Tibial nerve (tissue), 4 donors: ENCODE results near the gene DNAH5. TPM values are rescaled to one million over a fixed set of nuclear protein-coding genes. Genes with fewer than 3 reads are reported as not detected.

Experiments
- DNase-seq, 2 donors: peaks; one replicate each; pipeline ENCODE4 v3.0.0-alpha.2; 2019; ENCODE audit warnings: low spot score in 2 of 2
- H3K27ac ChIP-seq, 4 donors: fragments of 200-600 bp; sonication (generic) in 3 of 4; one replicate each; pipeline ENCODE4 v1.5.1; 2017 to 2019; ENCODE audit warnings: mild to moderate bottlenecking in 1 of 4
- H3K27me3 ChIP-seq, 2 donors: fragments of 200-600 bp; sonication (generic) in 1 of 2; one replicate each; pipeline versions ENCODE4 v1.5.1 to v1.6.0; 2017 to 2019
- H3K36me3 ChIP-seq, 3 donors: fragments of 200-600 bp; sonication (generic); one replicate each; pipeline ENCODE4 v1.5.1; 2018 to 2019
- H3K4me1 ChIP-seq, 4 donors: fragments of 200-600 bp; sonication (generic) in 3 of 4; one replicate each; pipeline ENCODE4 v1.5.1; 2017 to 2019
- H3K4me3 ChIP-seq, 4 donors: fragments of 200-600 bp; sonication (generic) in 3 of 4; one replicate each; pipeline ENCODE4 v1.5.1; 2017 to 2019; ENCODE audit warnings: mild to moderate bottlenecking in 1 of 4, moderate library complexity in 1 of 4
- H3K9me3 ChIP-seq, 4 donors: fragments of 200-600 bp; sonication (generic) in 3 of 4; one replicate each; pipeline ENCODE4 v1.5.1; 2017 to 2019
- EP300 ChIP-seq, 2 donors: sonication (generic); formaldehyde crosslinking; IDR thresholded peaks; one replicate each; pipeline ENCODE4 v1.6.1; 2017; ENCODE audit warnings: antibody characterized with exemption in 2 of 2, mild to moderate bottlenecking in 1 of 2
- POLR2A ChIP-seq, 2 donors: fragments of 450-650 bp; IDR thresholded peaks; one replicate each; pipeline ENCODE4 v1.6.1; 2017; ENCODE audit warnings: antibody characterized with exemption in 2 of 2, mild to moderate bottlenecking in 2 of 2, moderate library complexity in 2 of 2
- WGBS, 2 donors: methylation state at CpG; one replicate each; pipeline ENCODE4 v1.1.5; 2018; 5-methylcytosine and 5-hydroxymethylcytosine counted together
- total RNA-seq, 4 donors: library from RNA; depleted of rRNA; stranded (reverse); fragments of >200 nt; gene quantifications; one replicate each; pipeline ENCODE4 v1.1.0, GENCODE V29; 2016
- TF ChIP-seq, protein P1 (sequence below), 5 experiments: fragments of 200-600 bp in 3 of 5; fragments of 450-650 bp in 2 of 5; sonication (generic) in 3 of 5; IDR thresholded peaks; one replicate each; pipeline ENCODE4 v1.5.1; 2016 to 2019; ENCODE audit warnings: antibody characterized with exemption in 5 of 5, mild to moderate bottlenecking in 3 of 5, moderate library complexity in 2 of 5

The DNAH5 gene
- total RNA-seq, 4 donors from 2014 or later, result 0.21 to 0.60 (median 0.31) TPM

DNA sequence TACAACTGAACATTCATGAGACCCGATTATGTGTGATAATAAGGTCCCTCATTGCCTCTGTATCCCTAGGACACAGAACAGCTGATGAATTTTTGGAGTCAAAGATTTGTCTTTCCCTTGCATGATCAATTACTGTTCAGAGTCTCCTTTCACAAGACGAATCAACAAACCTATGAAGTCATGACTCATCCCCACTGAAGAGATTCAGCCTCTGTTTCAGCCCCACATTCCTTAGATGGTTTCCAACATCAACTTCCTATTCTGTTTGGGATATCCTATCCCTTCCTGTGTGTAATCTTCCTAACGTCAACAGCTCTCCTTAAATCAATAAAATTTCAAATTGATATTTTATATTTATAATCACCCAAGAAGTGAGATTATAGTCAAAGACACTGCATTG is 199.0 kb downstream of the DNAH5 start:
- Histone ChIP-seq H3K4me3 (no peak overlapping the region), H3K36me3 (no peaks in the 10 kb centered on the region), H3K27me3 (no peaks in the 10 kb centered on the region), H3K9me3 (no peaks in the 10 kb centered on the region), H3K4me1 (no peaks in the 10 kb centered on the region), H3K27ac (no peak overlapping the region)
- WGBS, 2 donors, result 33 to 34% methylated on average over 3 of the region's 3 CpGs
- TF ChIP-seq EP300 (IDR thresholded peaks at IDR 0.05) (no peak), POLR2A (IDR thresholded peaks at IDR 0.05) (no peak)
- TF ChIP-seq, protein P1, sequence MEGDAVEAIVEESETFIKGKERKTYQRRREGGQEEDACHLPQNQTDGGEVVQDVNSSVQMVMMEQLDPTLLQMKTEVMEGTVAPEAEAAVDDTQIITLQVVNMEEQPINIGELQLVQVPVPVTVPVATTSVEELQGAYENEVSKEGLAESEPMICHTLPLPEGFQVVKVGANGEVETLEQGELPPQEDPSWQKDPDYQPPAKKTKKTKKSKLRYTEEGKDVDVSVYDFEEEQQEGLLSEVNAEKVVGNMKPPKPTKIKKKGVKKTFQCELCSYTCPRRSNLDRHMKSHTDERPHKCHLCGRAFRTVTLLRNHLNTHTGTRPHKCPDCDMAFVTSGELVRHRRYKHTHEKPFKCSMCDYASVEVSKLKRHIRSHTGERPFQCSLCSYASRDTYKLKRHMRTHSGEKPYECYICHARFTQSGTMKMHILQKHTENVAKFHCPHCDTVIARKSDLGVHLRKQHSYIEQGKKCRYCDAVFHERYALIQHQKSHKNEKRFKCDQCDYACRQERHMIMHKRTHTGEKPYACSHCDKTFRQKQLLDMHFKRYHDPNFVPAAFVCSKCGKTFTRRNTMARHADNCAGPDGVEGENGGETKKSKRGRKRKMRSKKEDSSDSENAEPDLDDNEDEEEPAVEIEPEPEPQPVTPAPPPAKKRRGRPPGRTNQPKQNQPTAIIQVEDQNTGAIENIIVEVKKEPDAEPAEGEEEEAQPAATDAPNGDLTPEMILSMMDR (IDR thresholded peaks at IDR 0.05), result no peak
- DNase-seq, result no peak

DNA sequence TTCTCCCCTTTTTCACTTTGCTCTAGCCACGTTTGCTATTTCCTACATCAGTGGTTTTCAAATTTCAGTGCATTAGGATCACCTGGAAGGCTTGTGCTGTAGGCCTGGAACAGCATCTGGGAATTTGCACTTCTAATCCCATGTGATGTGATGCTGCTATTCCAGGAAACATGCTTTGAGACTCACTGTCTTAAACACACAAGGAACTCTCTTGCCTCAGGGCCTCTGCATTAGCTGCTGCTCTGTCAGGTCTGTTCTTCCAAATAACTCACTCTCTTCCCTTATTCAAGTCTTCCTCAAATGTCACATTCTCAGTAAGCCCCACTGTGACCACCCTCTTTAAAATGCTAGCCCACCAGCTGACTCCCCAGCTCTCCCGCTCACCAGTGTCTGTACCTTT is 204.0 kb downstream of the DNAH5 start:
- Histone ChIP-seq H3K4me3 (no peak overlapping the region), H3K36me3 (no peaks in the 10 kb centered on the region), H3K27ac (no peak overlapping the region), H3K27me3 (no peaks in the 10 kb centered on the region), H3K9me3 (no peaks in the 10 kb centered on the region), H3K4me1 (no peaks in the 10 kb centered on the region)
- WGBS, 2 donors, result 57 to 59% methylated on average over 2 of the region's 2 CpGs
- TF ChIP-seq POLR2A (IDR thresholded peaks at IDR 0.05) (no peak), EP300 (IDR thresholded peaks at IDR 0.05) (no peak)
- TF ChIP-seq, protein P1 (IDR thresholded peaks at IDR 0.05), result no peak
- no peak for DNase-seq

DNA sequence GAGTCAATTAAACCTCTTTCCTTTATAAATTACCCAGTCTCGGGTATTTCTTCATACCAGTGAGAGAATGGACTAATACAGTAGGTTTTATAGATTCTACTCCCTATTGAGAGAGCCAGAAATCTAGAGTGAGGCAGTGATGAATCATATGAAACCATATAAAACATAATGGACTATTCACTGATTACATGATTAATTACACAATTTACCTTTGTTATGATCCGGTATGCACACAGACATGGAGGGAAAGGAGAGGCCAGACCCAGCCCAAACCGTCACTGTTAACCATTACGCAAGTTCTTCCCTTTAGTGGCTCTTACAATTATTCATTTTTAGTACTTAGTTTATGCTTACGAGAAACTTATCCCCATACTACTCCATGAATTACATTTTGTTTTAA is 205.0 kb downstream of the DNAH5 start:
- no peaks in the 10 kb centered on the region for H3K36me3 ChIP-seq
- WGBS, 2 donors, result 74 to 81% methylated on average over 5 of the region's 5 CpGs
- no peaks in the 10 kb centered on the region for H3K27me3 ChIP-seq
- H3K27ac ChIP-seq, result no peak overlapping the region
- no peak overlapping the region for H3K4me3 ChIP-seq
- H3K9me3 ChIP-seq, result peaks cover 0 to under 1% (median 0%) of the 10 kb centered on the region in 4 donors
- no peak for DNase-seq
- TF ChIP-seq, protein P1 (IDR thresholded peaks at IDR 0.05), result no peak
- TF ChIP-seq EP300 (IDR thresholded peaks at IDR 0.05) (no peak), POLR2A (IDR thresholded peaks at IDR 0.05) (no peak)
- no peaks in the 10 kb centered on the region for H3K4me1 ChIP-seq

DNA sequence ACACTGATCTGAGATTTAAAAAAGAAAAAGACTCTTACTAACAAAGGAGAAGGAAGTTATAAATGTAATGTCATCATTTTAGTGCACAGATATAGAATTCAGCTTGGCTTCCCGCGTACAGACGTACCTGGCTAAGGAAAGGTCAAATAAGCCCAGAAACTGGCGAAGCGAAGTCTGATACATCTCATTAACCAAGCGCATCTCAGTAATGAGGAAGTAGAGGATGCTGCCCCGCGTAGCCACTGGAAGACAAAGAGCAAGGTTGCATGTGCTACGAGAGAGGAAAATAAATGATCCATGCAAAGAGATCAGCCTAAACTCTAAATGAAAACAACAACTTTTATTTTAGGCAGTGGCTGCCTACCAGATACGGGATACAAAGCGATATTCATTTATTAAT is 208.8 kb downstream of the DNAH5 start:
- Histone ChIP-seq H3K4me3 (no peak overlapping the region), H3K27me3 (no peaks in the 10 kb centered on the region), H3K4me1 (no peaks in the 10 kb centered on the region), H3K9me3 (peaks cover 0 to 8% (median 0%) of the 10 kb centered on the region in 4 donors), H3K36me3 (no peaks in the 10 kb centered on the region), H3K27ac (no peak overlapping the region)
- 91 to 92% methylated on average over 11 of the region's 11 CpGs for WGBS, 2 donors
- TF ChIP-seq EP300 (IDR thresholded peaks at IDR 0.05), result no peak
- TF ChIP-seq, protein P1 (IDR thresholded peaks at IDR 0.05), result no peak
- TF ChIP-seq POLR2A (IDR thresholded peaks at IDR 0.05), result no peak
- DNase-seq, result no peak

DNA sequence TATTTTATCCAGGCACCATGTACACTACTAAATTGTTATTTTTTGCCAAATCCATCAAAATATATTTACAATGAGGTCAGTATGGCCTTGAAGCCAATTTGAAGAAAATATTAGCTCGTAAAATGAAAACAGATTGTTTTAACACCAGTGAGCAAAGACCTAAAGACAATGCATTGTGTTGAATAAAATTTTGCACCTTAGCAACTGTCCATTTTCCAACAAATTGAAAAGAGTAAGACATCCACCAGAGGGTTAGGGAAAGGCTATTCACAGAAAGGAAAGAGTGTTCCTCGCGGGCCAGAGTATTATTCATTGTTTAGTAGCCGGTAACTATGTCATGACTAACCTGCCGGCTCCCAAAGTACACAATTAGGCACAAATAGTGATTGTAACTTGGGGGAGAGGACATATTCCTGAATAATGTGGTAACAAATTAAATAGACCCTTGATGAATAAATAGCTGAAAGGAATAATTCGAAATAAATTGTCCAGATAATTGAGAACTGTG is 213.3 kb downstream of the DNAH5 start:
- DNase-seq, result no peak
- H3K4me1 ChIP-seq, result no peaks in the 10 kb centered on the region
- 80% methylated on average over 6 of the region's 6 CpGs for WGBS, 2 donors
- no peak overlapping the region for H3K4me3 ChIP-seq
- H3K9me3 ChIP-seq, result peaks cover 0 to 8% (median 0%) of the 10 kb centered on the region in 4 donors
- no peaks in the 10 kb centered on the region for H3K27me3 ChIP-seq
- no peaks in the 10 kb centered on the region for H3K36me3 ChIP-seq
- no peak overlapping the region for H3K27ac ChIP-seq
- TF ChIP-seq, protein P1 (IDR thresholded peaks at IDR 0.05), result no peak
- TF ChIP-seq POLR2A (IDR thresholded peaks at IDR 0.05) (no peak), EP300 (IDR thresholded peaks at IDR 0.05) (no peak)
